BJ (cell line): ENCODE results near the gene MAP4. TPM values are rescaled to one million over a fixed set of nuclear protein-coding genes. Genes with fewer than 3 reads are reported as not detected.

Experiments
- CTCF ChIA-PET: fragments of 350-600 bp; formaldehyde crosslinking; extraction: SDS; loops from one replicate; lab custom pipeline; 2021; ENCODE audit warnings: antibody characterized with exemption, inconsistent platforms; lab: Yijun Ruan, JAX
- POLR2A ChIA-PET: fragments of 300-600 bp; sonication (Branson Sonifier 250); formaldehyde crosslinking; extraction: SDS; loops from one replicate; lab custom pipeline; 2021; ENCODE audit warnings: antibody characterized with exemption; lab: Charles Lee
- DNase-seq: peaks from one replicate; pipeline ENCODE4 v3.0.0-alpha.2; 2011; ENCODE audit warnings: low read depth
- H3K27me3 ChIP-seq: 2 replicates; pipeline ENCODE4 v1.6.0; 2011; ENCODE audit warnings: low read length; ENCODE audit not compliant: control insufficient read depth, insufficient read depth
- H3K36me3 ChIP-seq: 2 replicates; pipeline ENCODE4 v1.5.1; 2011; ENCODE audit warnings: low read length; ENCODE audit not compliant: control insufficient read depth, insufficient read depth
- H3K4me3 ChIP-seq: 2 replicates; pipeline ENCODE4 v1.5.1; 2011; ENCODE audit warnings: low read depth, mild to moderate bottlenecking, control low read depth, low read length
- CTCF ChIP-seq: IDR thresholded peaks from 2 replicates; pipeline ENCODE4 v1.5.1; 2011; ENCODE audit warnings: low read depth, mild to moderate bottlenecking, control low read depth, inconsistent platforms, low read length, moderate library complexity; ENCODE audit not compliant: insufficient read depth
- polyA plus RNA-seq: library from polyadenylated mRNA; depleted of rRNA; stranded (reverse); fragments of >200 nt; gene quantifications from 2 replicates; pipeline ENCODE4 v1.2.3, GENCODE V29; 2011

Gene MAP4
- polyA plus RNA-seq, 1 experiment: 247 TPM

- DNase-seq: no peak
- H3K4me3 ChIP-seq: no peak overlapping the region
- ChIA-PET POLR2A (no interaction called here), CTCF (interaction anchor here (0.7 kb wide), 1 partner anchor 195 kb away, joined by 3 read pairs; no protein-coding TSS in a partner anchor)
- H3K36me3 ChIP-seq: peaks cover 10% of the 10 kb centered on the region
- no peaks in the 10 kb centered on the region for H3K27me3 ChIP-seq
- TF ChIP-seq CTCF: no peak
Measured at GRCh38 chr3:47910233-47910632, 106.0 kb downstream of the MAP4 start.

GRCh38 chr3:47909607-47910006 is 106.6 kb downstream of the MAP4 start:
- TF ChIP-seq CTCF: no peak
- Histone ChIP-seq H3K36me3 (peaks cover 8% of the 10 kb centered on the region), H3K27me3 (no peaks in the 10 kb centered on the region), H3K4me3 (no peak overlapping the region)
- no peak for DNase-seq
- CTCF ChIA-PET: interaction anchor here (0.7 kb wide), 1 partner anchor 195 kb away, joined by 3 read pairs; no protein-coding TSS in a partner anchor
- POLR2A ChIA-PET: no interaction called here

GRCh38 chr3:47908744-47909143 is 107.5 kb downstream of the MAP4 start:
- H3K4me3 ChIP-seq: no peak overlapping the region
- no peaks in the 10 kb centered on the region for H3K27me3 ChIP-seq
- no peak for TF ChIP-seq CTCF
- ChIA-PET POLR2A (no interaction called here), CTCF (interaction anchor here (0.8 kb wide), 1 partner anchor 63 kb away, joined by 3 read pairs; no protein-coding TSS in a partner anchor)
- DNase-seq: no peak
- H3K36me3 ChIP-seq: peaks cover 8% of the 10 kb centered on the region

GRCh38 chr3:47907784-47908183 is 108.4 kb downstream of the MAP4 start:
- ChIA-PET POLR2A (no interaction called here), CTCF (interaction anchor here (0.7 kb wide), 1 partner anchor 172 kb away, joined by 3 read pairs; no protein-coding TSS in a partner anchor)
- H3K27me3 ChIP-seq: no peaks in the 10 kb centered on the region
- H3K4me3 ChIP-seq: no peak overlapping the region
- no peak for TF ChIP-seq CTCF
- DNase-seq: no peak
- peaks cover 8% of the 10 kb centered on the region for H3K36me3 ChIP-seq

- no peak for DNase-seq
- H3K27me3 ChIP-seq: no peaks in the 10 kb centered on the region
- ChIA-PET CTCF (no interaction called here), POLR2A (no interaction called here)
- TF ChIP-seq CTCF: no peak
- no peak overlapping the region for H3K4me3 ChIP-seq
- peaks cover 2% of the 10 kb centered on the region for H3K36me3 ChIP-seq
Measured at GRCh38 chr3:47902746-47903145, 113.5 kb downstream of the MAP4 start.
